ENCODE data around the gene SHB.
A peak's percentile ranks its signal among the peaks of the same experiment; 100 is the strongest.

SHB gene

GRCh38 chr9:38038307-38039089 lies 30.5 kb downstream of the SHB start:
- peaks cover 71% of the 10 kb centered on the region for H3K4me1 ChIP-seq (ENCODE audit: control insufficient read depth, insufficient read depth, low read length)
- H3K27ac ChIP-seq (ENCODE audit: low read depth, low read length): peak overlapping the region; percentile 62; the same call in 1 of the 2 replicates

GRCh38 chr9:38037981-38038306 lies 31.1 kb downstream of the SHB start:
- peaks cover 66% of the 10 kb centered on the region for H3K4me1 ChIP-seq (ENCODE audit: control insufficient read depth, insufficient read depth, low read length)
- H3K27me3 ChIP-seq (ENCODE audit: control insufficient read depth, insufficient read depth, low read length): no peaks in the 10 kb centered on the region
- H3K9ac ChIP-seq (ENCODE audit: low read length): no peak overlapping the region
- H3K27ac ChIP-seq (ENCODE audit: low read depth, low read length): peak overlapping the region; percentile 62; the same call in 1 of the 2 replicates
- no peaks in the 10 kb centered on the region for H3K9me3 ChIP-seq (ENCODE audit: control insufficient read depth, insufficient read depth, low read depth, low read length)
- no peak overlapping the region for H3K4me3 ChIP-seq (ENCODE audit: low read depth, low read length)
- no peaks in the 10 kb centered on the region for H3K36me3 ChIP-seq (ENCODE audit: control insufficient read depth, insufficient read depth, low read length)

More at GRCh38 chr9:38038307-38039089, 30.5 kb downstream of the SHB start:
- Histone ChIP-seq H3K27me3 (ENCODE audit: control insufficient read depth, insufficient read depth, low read length) (no peaks in the 10 kb centered on the region), H3K9ac (ENCODE audit: low read length) (no peak overlapping the region), H3K36me3 (ENCODE audit: control insufficient read depth, insufficient read depth, low read length) (no peaks in the 10 kb centered on the region), H3K9me3 (ENCODE audit: control insufficient read depth, insufficient read depth, low read depth, low read length) (no peaks in the 10 kb centered on the region), H3K4me3 (ENCODE audit: low read depth, low read length) (no peak overlapping the region)

GRCh38 chr9:38036359-38037084 lies 32.5 kb downstream of the SHB start:
- Histone ChIP-seq H3K27me3 (ENCODE audit: control insufficient read depth, insufficient read depth, low read length) (no peaks in the 10 kb centered on the region), H3K36me3 (ENCODE audit: control insufficient read depth, insufficient read depth, low read length) (no peaks in the 10 kb centered on the region), H3K4me1 (ENCODE audit: control insufficient read depth, insufficient read depth, low read length) (peaks cover 59% of the 10 kb centered on the region), H3K27ac (ENCODE audit: low read depth, low read length) (no peak overlapping the region), H3K9me3 (ENCODE audit: control insufficient read depth, insufficient read depth, low read depth, low read length) (no peaks in the 10 kb centered on the region), H3K4me3 (ENCODE audit: low read depth, low read length) (no peak overlapping the region), H3K9ac (ENCODE audit: low read length) (no peak overlapping the region)

- Histone ChIP-seq H3K27me3 (ENCODE audit: control insufficient read depth, insufficient read depth, low read length) (no peaks in the 10 kb centered on the region), H3K36me3 (ENCODE audit: control insufficient read depth, insufficient read depth, low read length) (no peaks in the 10 kb centered on the region), H3K4me3 (ENCODE audit: low read depth, low read length) (no peak overlapping the region), H3K9me3 (ENCODE audit: control insufficient read depth, insufficient read depth, low read depth, low read length) (no peaks in the 10 kb centered on the region), H3K27ac (ENCODE audit: low read depth, low read length) (no peak overlapping the region), H3K4me1 (ENCODE audit: control insufficient read depth, insufficient read depth, low read length) (peaks cover 54% of the 10 kb centered on the region), H3K9ac (ENCODE audit: low read length) (no peak overlapping the region)
Measured at GRCh38 chr9:38035873-38036272, 33.2 kb downstream of the SHB start.

GRCh38 chr9:38033941-38034340 lies 35.1 kb downstream of the SHB start:
- Histone ChIP-seq H3K9me3 (ENCODE audit: control insufficient read depth, insufficient read depth, low read depth, low read length) (no peaks in the 10 kb centered on the region), H3K9ac (ENCODE audit: low read length) (no peak overlapping the region), H3K4me3 (ENCODE audit: low read depth, low read length) (no peak overlapping the region), H3K4me1 (ENCODE audit: control insufficient read depth, insufficient read depth, low read length) (peaks cover 37% of the 10 kb centered on the region), H3K27ac (ENCODE audit: low read depth, low read length) (no peak overlapping the region), H3K27me3 (ENCODE audit: control insufficient read depth, insufficient read depth, low read length) (no peaks in the 10 kb centered on the region), H3K36me3 (ENCODE audit: control insufficient read depth, insufficient read depth, low read length) (no peaks in the 10 kb centered on the region)

GRCh38 chr9:38032266-38033110 lies 36.5 kb downstream of the SHB start:
- Histone ChIP-seq H3K27ac (ENCODE audit: low read depth, low read length) (no peak overlapping the region), H3K36me3 (ENCODE audit: control insufficient read depth, insufficient read depth, low read length) (no peaks in the 10 kb centered on the region), H3K9ac (ENCODE audit: low read length) (no peak overlapping the region), H3K27me3 (ENCODE audit: control insufficient read depth, insufficient read depth, low read length) (no peaks in the 10 kb centered on the region), H3K4me1 (ENCODE audit: control insufficient read depth, insufficient read depth, low read length) (peaks cover 35% of the 10 kb centered on the region), H3K9me3 (ENCODE audit: control insufficient read depth, insufficient read depth, low read depth, low read length) (no peaks in the 10 kb centered on the region), H3K4me3 (ENCODE audit: low read depth, low read length) (no peak overlapping the region)

GRCh38 chr9:38031594-38031993 lies 37.4 kb downstream of the SHB start:
- Histone ChIP-seq H3K4me3 (ENCODE audit: low read depth, low read length) (no peak overlapping the region), H3K4me1 (ENCODE audit: control insufficient read depth, insufficient read depth, low read length) (peaks cover 35% of the 10 kb centered on the region), H3K27ac (ENCODE audit: low read depth, low read length) (no peak overlapping the region), H3K36me3 (ENCODE audit: control insufficient read depth, insufficient read depth, low read length) (no peaks in the 10 kb centered on the region), H3K27me3 (ENCODE audit: control insufficient read depth, insufficient read depth, low read length) (no peaks in the 10 kb centered on the region), H3K9ac (ENCODE audit: low read length) (no peak overlapping the region), H3K9me3 (ENCODE audit: control insufficient read depth, insufficient read depth, low read depth, low read length) (no peaks in the 10 kb centered on the region)

- Histone ChIP-seq H3K27ac (ENCODE audit: low read depth, low read length) (no peak overlapping the region), H3K4me3 (ENCODE audit: low read depth, low read length) (no peak overlapping the region), H3K27me3 (ENCODE audit: control insufficient read depth, insufficient read depth, low read length) (no peaks in the 10 kb centered on the region), H3K36me3 (ENCODE audit: control insufficient read depth, insufficient read depth, low read length) (no peaks in the 10 kb centered on the region), H3K4me1 (ENCODE audit: control insufficient read depth, insufficient read depth, low read length) (peaks cover 38% of the 10 kb centered on the region), H3K9ac (ENCODE audit: low read length) (no peak overlapping the region), H3K9me3 (ENCODE audit: control insufficient read depth, insufficient read depth, low read depth, low read length) (no peaks in the 10 kb centered on the region)
Measured at GRCh38 chr9:38030658-38031057, 38.4 kb downstream of the SHB start.

- no peak overlapping the region for H3K4me3 ChIP-seq (ENCODE audit: low read depth, low read length)
- H3K9ac ChIP-seq (ENCODE audit: low read length): no peak overlapping the region
- H3K9me3 ChIP-seq (ENCODE audit: control insufficient read depth, insufficient read depth, low read depth, low read length): no peaks in the 10 kb centered on the region
- no peaks in the 10 kb centered on the region for H3K27me3 ChIP-seq (ENCODE audit: control insufficient read depth, insufficient read depth, low read length)
- H3K4me1 ChIP-seq (ENCODE audit: control insufficient read depth, insufficient read depth, low read length): peaks cover 44% of the 10 kb centered on the region
- H3K36me3 ChIP-seq (ENCODE audit: control insufficient read depth, insufficient read depth, low read length): no peaks in the 10 kb centered on the region
- H3K27ac ChIP-seq (ENCODE audit: low read depth, low read length): no peak overlapping the region
Measured at GRCh38 chr9:38029915-38030638, 39.0 kb downstream of the SHB start.

GRCh38 chr9:38027714-38028113 lies 41.3 kb downstream of the SHB start:
- no peaks in the 10 kb centered on the region for H3K27me3 ChIP-seq (ENCODE audit: control insufficient read depth, insufficient read depth, low read length)
- H3K36me3 ChIP-seq (ENCODE audit: control insufficient read depth, insufficient read depth, low read length): no peaks in the 10 kb centered on the region
- no peak overlapping the region for H3K9ac ChIP-seq (ENCODE audit: low read length)
- H3K4me1 ChIP-seq (ENCODE audit: control insufficient read depth, insufficient read depth, low read length): peaks cover 67% of the 10 kb centered on the region
- H3K4me3 ChIP-seq (ENCODE audit: low read depth, low read length): no peak overlapping the region
- no peak overlapping the region for H3K27ac ChIP-seq (ENCODE audit: low read depth, low read length)
- H3K9me3 ChIP-seq (ENCODE audit: control insufficient read depth, insufficient read depth, low read depth, low read length): no peaks in the 10 kb centered on the region
